GM12865 (cell line): Measurements from ENCODE around the gene LDLRAD4.

Experiments
- DNase-seq: peaks from one replicate; pipeline ENCODE4 v3.0.0; 2010; ENCODE audit warnings: low read depth
- H3K4me3 ChIP-seq: 2 replicates; pipeline ENCODE4 v1.5.1; 2011; ENCODE audit warnings: mild to moderate bottlenecking, low read depth, low read length, control low read depth
- CTCF ChIP-seq: IDR thresholded peaks from 2 replicates; pipeline ENCODE4 v1.5.1; 2011; ENCODE audit warnings: low read length, control low read depth, low read depth, inconsistent platforms; ENCODE audit not compliant: insufficient read depth; ENCODE audit errors: missing control alignments

Gene LDLRAD4

GRCh38 chr18:13305301-13305700, 86.7 kb downstream of the LDLRAD4 start:
- no peak overlapping the region for H3K4me3 ChIP-seq
- DNase-seq, result no peak
- no peak for TF ChIP-seq CTCF

- TF ChIP-seq CTCF, result no peak
- H3K4me3 ChIP-seq, result no peak overlapping the region
- no peak for DNase-seq
Measured at GRCh38 chr18:13306583-13306982, 88.0 kb downstream of the LDLRAD4 start.

GRCh38 chr18:13308369-13308768, 89.8 kb downstream of the LDLRAD4 start:
- no peak for TF ChIP-seq CTCF
- H3K4me3 ChIP-seq, result no peak overlapping the region

GRCh38 chr18:13309031-13309747, 90.6 kb downstream of the LDLRAD4 start:
- H3K4me3 ChIP-seq, result no peak overlapping the region
- DNase-seq, result no peak
- no peak for TF ChIP-seq CTCF

More at GRCh38 chr18:13308369-13308768, 89.8 kb downstream of the LDLRAD4 start:
- DNase-seq, result no peak

- no peak for DNase-seq
- TF ChIP-seq CTCF, result no peak
- H3K4me3 ChIP-seq, result no peak overlapping the region
Measured at GRCh38 chr18:13309748-13310670, 91.4 kb downstream of the LDLRAD4 start.

- no peak for DNase-seq
- no peak for TF ChIP-seq CTCF
- H3K4me3 ChIP-seq, result no peak overlapping the region
Measured at GRCh38 chr18:13311193-13311592, 92.6 kb downstream of the LDLRAD4 start.
